ENCODE measurements around the gene BID.

The BID gene

DNA sequence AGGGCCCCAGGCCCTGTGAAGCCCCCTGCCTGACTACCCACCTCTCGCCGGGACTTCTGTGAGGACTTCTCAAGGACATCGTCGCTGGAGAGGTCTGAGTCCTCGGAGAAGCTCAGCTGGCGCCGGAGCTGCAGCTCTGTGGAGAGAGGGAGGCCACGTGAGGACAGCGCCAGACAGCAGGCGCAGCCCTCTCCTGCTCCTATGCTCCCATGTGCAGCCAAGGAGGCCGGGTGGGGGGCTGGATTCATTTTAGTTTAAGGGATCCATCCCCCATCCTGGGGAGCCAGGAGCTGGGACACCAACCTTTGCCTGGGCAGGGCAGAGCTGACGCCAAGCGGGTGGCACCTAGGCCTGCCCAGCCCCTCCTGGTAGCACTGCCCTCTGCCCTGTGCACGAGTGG, 42.4 kb upstream of the BID start:
- Histone ChIP-seq H3K4me2 (ENCODE audit: low read length) (no peak overlapping the region), H3K4me1 (ENCODE audit: control insufficient read depth, low read length) (no peaks in the 10 kb centered on the region), H3K27ac (ENCODE audit: low read depth, low read length) (no peak overlapping the region), H3F3A (ENCODE audit: control insufficient read depth, insufficient read depth) (no peaks in the 10 kb centered on the region), H3K36me3 (ENCODE audit: control insufficient read depth, low read length) (peaks cover 35% of the 10 kb centered on the region), H3K79me2 (ENCODE audit: control insufficient read depth, low read length) (no peaks in the 10 kb centered on the region), H4K20me1 (ENCODE audit: control insufficient read depth, insufficient read depth, low read depth, low read length) (no peaks in the 10 kb centered on the region), H3K9me2 (replicated peaks; ENCODE audit: control insufficient read depth, low read length) (no peaks in the 10 kb centered on the region), H3K27me3 (ENCODE audit: control insufficient read depth, low read length) (no peaks in the 10 kb centered on the region), H3K4me3 (ENCODE audit: low read length) (no peak overlapping the region), H3K9me3 (ENCODE audit: control insufficient read depth, insufficient read depth, low read length) (no peaks in the 10 kb centered on the region)
- no peak for TF ChIP-seq EZH2phosphoT487 (IDR thresholded peaks at IDR 0.05; ENCODE audit: borderline replicate concordance, low read length)
- TF ChIP-seq, protein P1, sequence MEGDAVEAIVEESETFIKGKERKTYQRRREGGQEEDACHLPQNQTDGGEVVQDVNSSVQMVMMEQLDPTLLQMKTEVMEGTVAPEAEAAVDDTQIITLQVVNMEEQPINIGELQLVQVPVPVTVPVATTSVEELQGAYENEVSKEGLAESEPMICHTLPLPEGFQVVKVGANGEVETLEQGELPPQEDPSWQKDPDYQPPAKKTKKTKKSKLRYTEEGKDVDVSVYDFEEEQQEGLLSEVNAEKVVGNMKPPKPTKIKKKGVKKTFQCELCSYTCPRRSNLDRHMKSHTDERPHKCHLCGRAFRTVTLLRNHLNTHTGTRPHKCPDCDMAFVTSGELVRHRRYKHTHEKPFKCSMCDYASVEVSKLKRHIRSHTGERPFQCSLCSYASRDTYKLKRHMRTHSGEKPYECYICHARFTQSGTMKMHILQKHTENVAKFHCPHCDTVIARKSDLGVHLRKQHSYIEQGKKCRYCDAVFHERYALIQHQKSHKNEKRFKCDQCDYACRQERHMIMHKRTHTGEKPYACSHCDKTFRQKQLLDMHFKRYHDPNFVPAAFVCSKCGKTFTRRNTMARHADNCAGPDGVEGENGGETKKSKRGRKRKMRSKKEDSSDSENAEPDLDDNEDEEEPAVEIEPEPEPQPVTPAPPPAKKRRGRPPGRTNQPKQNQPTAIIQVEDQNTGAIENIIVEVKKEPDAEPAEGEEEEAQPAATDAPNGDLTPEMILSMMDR (IDR thresholded peaks at IDR 0.05; ENCODE audit: low read depth, low read length, poor library complexity, severe bottlenecking), result no peak

GRCh38 chr22:17815703-17816254, 41.5 kb upstream of the BID start:
- peaks cover 33% of the 10 kb centered on the region; the same call in 1 of the 2 replicates for H3K36me3 ChIP-seq (ENCODE audit: control insufficient read depth, low read length)
- H3K79me2 ChIP-seq (ENCODE audit: control insufficient read depth, low read length), result no peaks in the 10 kb centered on the region
- no peaks in the 10 kb centered on the region for H3K4me1 ChIP-seq (ENCODE audit: control insufficient read depth, low read length)
- no peaks in the 10 kb centered on the region for H3F3A ChIP-seq (ENCODE audit: control insufficient read depth, insufficient read depth)
- no peaks in the 10 kb centered on the region for H4K20me1 ChIP-seq (ENCODE audit: control insufficient read depth, insufficient read depth, low read depth, low read length)
- H3K4me2 ChIP-seq (ENCODE audit: low read length), result no peak overlapping the region
- TF ChIP-seq, protein P1 (IDR thresholded peaks at IDR 0.05; ENCODE audit: low read depth, low read length, poor library complexity, severe bottlenecking), result no peak
- TF ChIP-seq EZH2phosphoT487 (IDR thresholded peaks at IDR 0.05; ENCODE audit: borderline replicate concordance, low read length), result no peak
- H3K9me2 ChIP-seq (replicated peaks; ENCODE audit: control insufficient read depth, low read length), result no peaks in the 10 kb centered on the region
- H3K4me3 ChIP-seq (ENCODE audit: low read length), result no peak overlapping the region
- no peak overlapping the region for H3K27ac ChIP-seq (ENCODE audit: low read depth, low read length)
- no peaks in the 10 kb centered on the region for H3K9me3 ChIP-seq (ENCODE audit: control insufficient read depth, insufficient read depth, low read length)
- no peaks in the 10 kb centered on the region for H3K27me3 ChIP-seq (ENCODE audit: control insufficient read depth, low read length)

- H3K4me1 ChIP-seq (ENCODE audit: control insufficient read depth, low read length), result no peaks in the 10 kb centered on the region
- H3K4me3 ChIP-seq (ENCODE audit: low read length), result no peak overlapping the region
- no peaks in the 10 kb centered on the region for H3K79me2 ChIP-seq (ENCODE audit: control insufficient read depth, low read length)
- no peaks in the 10 kb centered on the region for H3K9me2 ChIP-seq (replicated peaks; ENCODE audit: control insufficient read depth, low read length)
- TF ChIP-seq, protein P1 (IDR thresholded peaks at IDR 0.05; ENCODE audit: low read depth, low read length, poor library complexity, severe bottlenecking), result no peak
- TF ChIP-seq EZH2phosphoT487 (IDR thresholded peaks at IDR 0.05; ENCODE audit: borderline replicate concordance, low read length), result no peak
- no peak overlapping the region for H3K4me2 ChIP-seq (ENCODE audit: low read length)
- H3K9me3 ChIP-seq (ENCODE audit: control insufficient read depth, insufficient read depth, low read length), result no peaks in the 10 kb centered on the region
- no peaks in the 10 kb centered on the region for H3F3A ChIP-seq (ENCODE audit: control insufficient read depth, insufficient read depth)
- H3K27ac ChIP-seq (ENCODE audit: low read depth, low read length), result no peak overlapping the region
- no peaks in the 10 kb centered on the region for H4K20me1 ChIP-seq (ENCODE audit: control insufficient read depth, insufficient read depth, low read depth, low read length)
- no peaks in the 10 kb centered on the region for H3K27me3 ChIP-seq (ENCODE audit: control insufficient read depth, low read length)
- peaks cover 34% of the 10 kb centered on the region; the same call in 1 of the 2 replicates for H3K36me3 ChIP-seq (ENCODE audit: control insufficient read depth, low read length)
Measured at GRCh38 chr22:17814830-17815229, 40.6 kb upstream of the BID start.

Measured in DOHH2 (cell line).